Lower lobe of right lung (tissue), 2 donors: Measurements from ENCODE around the gene FALEC. TPM values are rescaled to one million over a fixed set of nuclear protein-coding genes. Genes with fewer than 3 reads are reported as not detected.

Experiments
- ATAC-seq, 2 donors: fragments of 200-7000 bp; cut with Tn5 transposase; one replicate each; pipeline ENCODE4 v1.9.1; 2020 to 2022; ENCODE audit warnings: mild to moderate bottlenecking in 2 of 2, moderate library complexity in 2 of 2
- DNase-seq: peaks from one replicate; pipeline ENCODE4 v3.0.0-alpha.2; 2020
- H3K27ac ChIP-seq: fragments of 200-600 bp; one replicate; pipeline ENCODE4 v1.8.0; 2022
- H3K27me3 ChIP-seq: fragments of 200-600 bp; one replicate; pipeline ENCODE4 v1.8.0; 2022; ENCODE audit warnings: low read depth
- H3K36me3 ChIP-seq: fragments of 200-600 bp; one replicate; pipeline ENCODE4 v1.8.0; 2022; ENCODE audit warnings: mild to moderate bottlenecking
- H3K4me1 ChIP-seq: fragments of 200-600 bp; one replicate; pipeline ENCODE4 v1.8.0; 2022
- H3K4me3 ChIP-seq: fragments of 200-600 bp; one replicate; pipeline ENCODE4 v1.8.0; 2022; ENCODE audit warnings: mild to moderate bottlenecking
- H3K9me3 ChIP-seq: fragments of 200-600 bp; one replicate; pipeline ENCODE4 v1.8.0; 2022
- intact Hi-C: fragments of 100-400 bp; cut with DNase I; formaldehyde crosslinking; loops from one replicate; pipeline ENCODE4 v1.11.0; 2022
- total RNA-seq: library from RNA; stranded (reverse); fragmentation: NEBNext Ultra II Directional; extraction: Animal tissue kit (Norgen Biotek cat#: 25700); gene quantifications from one replicate; pipeline ENCODE4 v1.2.1, GENCODE V29; 2021
- TF ChIP-seq, protein P1 (sequence below): fragments of 200-600 bp; IDR thresholded peaks from one replicate; pipeline ENCODE4 v1.8.0; 2022; ENCODE audit warnings: antibody characterized with exemption, mild to moderate bottlenecking
- donor health status: DM: no; HTN: yes; CAD: no; lungs with severe emphysema.

Gene FALEC
- total RNA-seq, 1 donor from 2014 or later = not detected

DNA sequence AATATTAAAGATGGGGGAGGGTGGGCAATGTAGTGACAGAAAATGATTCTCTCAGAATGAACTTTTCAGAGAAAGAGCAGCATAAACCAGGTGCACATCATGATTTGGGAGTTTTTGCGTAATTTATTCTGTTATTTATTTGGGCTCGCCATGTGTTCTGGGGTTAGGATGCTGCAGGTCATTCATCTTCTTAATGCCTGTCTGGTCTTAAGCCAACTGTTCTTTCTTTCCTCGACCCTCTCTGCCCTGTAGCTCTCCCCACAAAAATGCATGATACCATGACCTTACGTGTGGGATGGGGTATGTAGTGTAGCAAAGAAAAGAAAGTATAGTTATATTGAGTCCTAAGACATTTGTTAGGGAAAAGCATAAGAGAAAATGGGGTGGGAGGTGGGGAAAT, 40.7 kb upstream of the FALEC start:
- intact Hi-C loops = no loop called here
- DNase-seq (no peak), ATAC-seq (no peak)

DNA sequence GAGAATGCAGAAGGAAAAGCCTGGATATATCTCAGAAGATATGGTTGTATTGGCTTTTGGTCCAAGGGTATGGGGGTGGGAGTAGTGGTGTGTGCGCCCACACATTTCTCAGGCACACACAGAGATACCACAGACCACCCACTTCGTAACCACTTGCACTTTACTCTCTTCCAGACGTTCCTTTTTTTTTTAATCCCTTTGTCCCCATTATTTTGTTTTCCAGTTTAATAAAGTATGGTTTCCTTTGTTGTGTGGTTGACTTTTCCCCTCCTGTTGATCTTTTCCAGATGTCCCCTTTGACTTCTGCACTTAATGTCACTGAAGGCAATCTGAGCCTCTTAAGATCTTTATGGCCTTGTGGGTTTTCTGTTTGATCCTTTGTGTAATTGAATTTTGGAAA, 38.8 kb upstream of the FALEC start:
- no peak for ATAC-seq
- intact Hi-C loops = no loop called here
- no peak overlapping the region for H3K27ac ChIP-seq

More for the DNA sequence above, 40.7 kb upstream of the FALEC start:
- Histone ChIP-seq H3K4me1 (peaks cover 4% of the 10 kb centered on the region), H3K4me3 (no peak overlapping the region), H3K36me3 (peaks cover 34% of the 10 kb centered on the region), H3K27me3 (no peaks in the 10 kb centered on the region), H3K9me3 (no peaks in the 10 kb centered on the region), H3K27ac (no peak overlapping the region)
- TF ChIP-seq, protein P1, sequence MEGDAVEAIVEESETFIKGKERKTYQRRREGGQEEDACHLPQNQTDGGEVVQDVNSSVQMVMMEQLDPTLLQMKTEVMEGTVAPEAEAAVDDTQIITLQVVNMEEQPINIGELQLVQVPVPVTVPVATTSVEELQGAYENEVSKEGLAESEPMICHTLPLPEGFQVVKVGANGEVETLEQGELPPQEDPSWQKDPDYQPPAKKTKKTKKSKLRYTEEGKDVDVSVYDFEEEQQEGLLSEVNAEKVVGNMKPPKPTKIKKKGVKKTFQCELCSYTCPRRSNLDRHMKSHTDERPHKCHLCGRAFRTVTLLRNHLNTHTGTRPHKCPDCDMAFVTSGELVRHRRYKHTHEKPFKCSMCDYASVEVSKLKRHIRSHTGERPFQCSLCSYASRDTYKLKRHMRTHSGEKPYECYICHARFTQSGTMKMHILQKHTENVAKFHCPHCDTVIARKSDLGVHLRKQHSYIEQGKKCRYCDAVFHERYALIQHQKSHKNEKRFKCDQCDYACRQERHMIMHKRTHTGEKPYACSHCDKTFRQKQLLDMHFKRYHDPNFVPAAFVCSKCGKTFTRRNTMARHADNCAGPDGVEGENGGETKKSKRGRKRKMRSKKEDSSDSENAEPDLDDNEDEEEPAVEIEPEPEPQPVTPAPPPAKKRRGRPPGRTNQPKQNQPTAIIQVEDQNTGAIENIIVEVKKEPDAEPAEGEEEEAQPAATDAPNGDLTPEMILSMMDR = no peak

DNA sequence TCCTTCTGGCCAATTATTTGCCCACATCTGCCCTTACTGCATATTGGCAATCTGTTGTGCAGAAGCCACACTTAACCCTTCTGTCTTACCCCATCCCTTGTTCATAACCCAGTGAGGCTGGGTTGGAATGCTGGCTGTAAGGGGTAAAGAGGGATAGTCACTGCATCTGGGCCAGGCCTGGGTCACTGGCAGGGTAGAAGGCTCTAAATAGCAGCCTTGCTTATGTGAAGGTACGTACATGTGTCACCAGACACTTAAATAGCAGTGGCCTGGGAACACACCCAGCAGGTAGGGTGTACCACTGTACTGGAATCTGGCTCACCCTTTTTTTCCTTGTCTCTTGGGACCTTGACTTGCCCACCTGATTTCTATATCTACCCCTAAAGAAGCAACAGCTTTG, 38.2 kb upstream of the FALEC start:
- Histone ChIP-seq H3K9me3 (no peaks in the 10 kb centered on the region), H3K27me3 (no peaks in the 10 kb centered on the region), H3K27ac (no peak overlapping the region), H3K36me3 (peaks cover 9% of the 10 kb centered on the region), H3K4me1 (peaks cover 4% of the 10 kb centered on the region), H3K4me3 (no peak overlapping the region)
- no peak for DNase-seq
- intact Hi-C loops = no loop called here
- peak; percentile 35 to 52 for ATAC-seq
- TF ChIP-seq, protein P1 = no peak

More for the DNA sequence above, 38.8 kb upstream of the FALEC start:
- TF ChIP-seq, protein P1 = no peak
- no peak overlapping the region for H3K4me3 ChIP-seq
- peaks cover 4% of the 10 kb centered on the region for H3K4me1 ChIP-seq
- peaks cover 15% of the 10 kb centered on the region for H3K36me3 ChIP-seq
- DNase-seq = no peak
- no peaks in the 10 kb centered on the region for H3K27me3 ChIP-seq
- no peaks in the 10 kb centered on the region for H3K9me3 ChIP-seq

DNA sequence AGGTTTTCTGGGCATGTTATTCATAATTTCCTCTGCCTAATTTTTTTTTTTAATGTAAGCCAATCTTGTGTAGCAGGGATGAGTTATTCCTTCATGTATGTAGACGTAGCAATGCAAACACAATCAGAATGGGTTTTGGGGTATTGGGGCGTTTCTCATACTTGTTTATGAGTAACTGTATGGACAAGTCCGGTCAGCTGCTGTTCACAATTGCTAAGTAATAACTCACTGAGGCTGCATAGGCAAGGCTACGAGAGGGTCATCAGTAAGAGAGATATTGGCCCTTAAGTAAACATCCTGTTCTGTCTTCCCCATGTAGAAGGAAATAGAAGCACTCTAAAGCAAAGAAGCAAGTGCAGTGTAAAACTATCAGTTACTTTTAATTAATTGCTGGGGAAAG, 37.8 kb upstream of the FALEC start:
- no peak overlapping the region for H3K27ac ChIP-seq
- H3K4me1 ChIP-seq = peaks cover 4% of the 10 kb centered on the region
- no peaks in the 10 kb centered on the region for H3K9me3 ChIP-seq
- H3K4me3 ChIP-seq = no peak overlapping the region
- no peak for ATAC-seq
- no peaks in the 10 kb centered on the region for H3K27me3 ChIP-seq
- H3K36me3 ChIP-seq = peaks cover 5% of the 10 kb centered on the region
- no peak for DNase-seq
- intact Hi-C loops = no loop called here
- TF ChIP-seq, protein P1 = no peak

DNA sequence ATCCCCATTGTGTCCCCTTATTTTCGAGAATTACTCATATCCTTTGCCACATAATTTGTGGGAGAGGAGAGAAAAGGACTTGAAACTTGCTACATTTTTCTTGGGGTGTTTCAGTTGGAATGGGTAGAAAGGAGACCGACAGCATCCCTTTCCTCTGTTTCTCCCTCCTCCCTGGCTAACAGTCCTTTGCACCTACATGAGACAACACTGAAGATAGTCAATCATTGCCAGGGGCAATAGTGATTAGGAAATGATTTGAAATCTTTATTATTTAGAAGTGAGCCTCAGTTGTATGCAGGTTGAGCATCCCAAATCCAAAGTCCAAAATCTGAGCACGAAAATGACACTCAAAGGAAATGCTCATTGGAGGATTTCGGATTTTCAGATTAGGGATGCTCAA, 36.2 kb upstream of the FALEC start:
- H3K36me3 ChIP-seq = no peaks in the 10 kb centered on the region
- no peak overlapping the region for H3K4me3 ChIP-seq
- H3K4me1 ChIP-seq = peaks cover 4% of the 10 kb centered on the region
- no peak overlapping the region for H3K27ac ChIP-seq
- H3K27me3 ChIP-seq = no peaks in the 10 kb centered on the region
- intact Hi-C loops = no loop called here
- ATAC-seq = no peak
- DNase-seq = no peak
- no peaks in the 10 kb centered on the region for H3K9me3 ChIP-seq
- TF ChIP-seq, protein P1 = no peak

DNA sequence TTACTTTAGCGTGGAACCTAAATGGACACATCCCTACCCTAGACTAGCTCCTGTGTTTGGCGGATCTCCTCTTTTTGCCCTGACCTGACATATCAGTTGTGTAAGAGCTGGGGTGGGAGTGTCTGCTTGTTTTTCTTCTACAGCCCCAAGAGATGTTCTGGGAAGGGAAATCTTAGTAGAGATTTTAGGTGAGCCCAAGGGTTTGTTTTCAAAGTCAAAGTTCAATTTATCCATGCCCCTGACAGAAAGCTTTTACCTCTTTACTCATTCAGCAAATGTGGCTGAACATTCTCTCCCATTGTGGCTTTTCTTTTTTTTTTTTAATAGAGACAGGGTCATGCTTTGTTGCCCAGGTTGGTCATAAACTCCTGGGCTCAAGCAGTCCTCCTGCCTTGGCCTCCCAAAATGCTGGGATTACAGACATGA, 35.6 kb upstream of the FALEC start:
- DNase-seq (no peak), ATAC-seq (no peak)
- no peaks in the 10 kb centered on the region for H3K9me3 ChIP-seq
- intact Hi-C loops = no loop called here
- TF ChIP-seq, protein P1 = no peak
- H3K4me3 ChIP-seq = no peak overlapping the region
- H3K36me3 ChIP-seq = no peaks in the 10 kb centered on the region
- H3K27ac ChIP-seq = no peak overlapping the region
- H3K27me3 ChIP-seq = no peaks in the 10 kb centered on the region
- peaks cover 4% of the 10 kb centered on the region for H3K4me1 ChIP-seq
